Heart right ventricle (tissue), 16 donors: ENCODE data around the gene LRCH1. TPM values are rescaled to one million over a fixed set of nuclear protein-coding genes. Genes with fewer than 3 reads are reported as not detected.

Experiments
- ATAC-seq, 8 donors: fragments of 200-7000 bp; cut with Tn5 transposase; one replicate each; pipeline ENCODE4 v1.9.1; 2020; ENCODE audit warnings: mild to moderate bottlenecking in 8 of 8, moderate library complexity in 8 of 8, moderate number of reproducible peaks in 1 of 8
- DNase-seq, 2 donors: peaks; one replicate each; pipeline ENCODE4 v3.0.0-alpha.2; 2020
- H3K27ac ChIP-seq, 10 donors: fragments of 200-600 bp; sonication (generic) in 2 of 10; one replicate each; pipeline versions ENCODE4 v1.5.0 to v1.8.0; 2020 to 2022; ENCODE audit warnings: mild to moderate bottlenecking in 3 of 10
- H3K27me3 ChIP-seq, 7 donors: fragments of 200-600 bp; one replicate each; pipeline ENCODE4 v1.8.0; 2021 to 2022; ENCODE audit warnings: mild to moderate bottlenecking in 2 of 7
- H3K36me3 ChIP-seq, 9 donors: fragments of 200-600 bp; sonication (generic) in 1 of 9; one replicate each; pipeline versions ENCODE4 v1.5.0 to v1.8.0; 2020 to 2022; ENCODE audit warnings: mild to moderate bottlenecking in 2 of 9
- H3K4me1 ChIP-seq, 9 donors: fragments of 200-600 bp; sonication (generic) in 1 of 9; one replicate each; pipeline versions ENCODE4 v1.5.0 to v1.8.0; 2020 to 2022; ENCODE audit warnings: mild to moderate bottlenecking in 4 of 9
- H3K4me3 ChIP-seq, 10 donors: fragments of 200-600 bp; sonication (generic) in 2 of 10; one replicate each; pipeline versions ENCODE4 v1.5.0 to v1.8.0; 2020 to 2022; ENCODE audit warnings: mild to moderate bottlenecking in 7 of 10, moderate library complexity in 2 of 10
- H3K9me3 ChIP-seq, 11 donors: fragments of 200-600 bp in 10 of 11; sonication (generic) in 2 of 11; one replicate each; pipeline versions ENCODE4 v1.5.0 to v1.8.0; 2013 to 2022; ENCODE audit warnings: mild to moderate bottlenecking in 2 of 11, control low read depth in 1 of 11, moderate library complexity in 1 of 11
- WGBS, 2 donors: extraction: QIAGEN DNeasy Blood & Tissue Kit; methylation state at CpG; one replicate each; pipeline ENCODE4 v1.1.7; 2013; ENCODE audit warnings: inconsistent platforms in 1 of 2; 5-methylcytosine and 5-hydroxymethylcytosine counted together
- intact Hi-C, 10 donors: fragments of 100-400 bp; cut with DNase I; formaldehyde crosslinking; loops; one replicate each; pipeline versions ENCODE4 v1.11.1 to v1.14.2; 2022
- polyA plus RNA-seq, 2 donors: library from polyadenylated mRNA; stranded (reverse); fragments of 200-250 nt; gene quantifications; one replicate each; pipeline ENCODE4 v1.2.3, GENCODE V29; 2013
- total RNA-seq, 10 donors: library from RNA; stranded (reverse); fragmentation: NEBNext Ultra II Directional in 3 of 10; extraction: Animal tissue kit (Norgen Biotek cat#: 25700) in 3 of 10; gene quantifications; one replicate each; pipeline versions ENCODE4 v1.2.1 to v1.2.4, GENCODE V29; 2021 to 2023
- TF ChIP-seq, protein P1 (sequence below), 9 donors: fragments of 200-600 bp; sonication (generic) in 2 of 9; IDR thresholded peaks; one replicate each; pipeline versions ENCODE4 v1.5.0 to v1.8.0; 2021 to 2022; ENCODE audit warnings: antibody characterized with exemption in 9 of 9, mild to moderate bottlenecking in 5 of 9, moderate library complexity in 1 of 9
- donor health status: Arrhythmogenic right ventricular cardiomyopathy.
- donor health status: ischemic (EF 13 %, LVEDD 7.1; RV severe dilation, severe dysfunction).
- donor health status: healthy with polysubstance abuse.
- donor health status: DM: no; HTN: yes; CAD: no.
- donor health status: DM: no; HTN: no; CAD: no.
- donor health status: ischemic (EF 25% LVEDD 6.9; RV normal size, moderate dysfunction).
- donor health status: ischemic (EF 25% LVEDD 5.7; RV mildly dilated, moderate dysfunction).
- donor health status: healthy.
- donor health status: DM: yes; HTN: yes; CAD: no.
- donor health status: Ischemic cardiomyopathy.
- donor health status: ischemic (EF 35%, LVEDD 5.7; RV mildly dilated, moderate dysfunction).
- donor health status: nonischemic (EF 11% LVEDD 7.7; RV severe dilation, severe dysfunction).
- donor health status: DM: yes; HTN: yes; CAD: no.
- donor health status: PGD.
- donor health status: ischemic (EF 29% LVEDD 5.4; RV normal size, mild dysfunction).
- donor health status: nonischemic (EF 23%, LVEDD 6.1; RV moderate dilation, normal function).

The LRCH1 gene
- total and polyA plus RNA-seq, 12 donors, result 4.1 to 20.3 (median 13.1) TPM

DNA sequence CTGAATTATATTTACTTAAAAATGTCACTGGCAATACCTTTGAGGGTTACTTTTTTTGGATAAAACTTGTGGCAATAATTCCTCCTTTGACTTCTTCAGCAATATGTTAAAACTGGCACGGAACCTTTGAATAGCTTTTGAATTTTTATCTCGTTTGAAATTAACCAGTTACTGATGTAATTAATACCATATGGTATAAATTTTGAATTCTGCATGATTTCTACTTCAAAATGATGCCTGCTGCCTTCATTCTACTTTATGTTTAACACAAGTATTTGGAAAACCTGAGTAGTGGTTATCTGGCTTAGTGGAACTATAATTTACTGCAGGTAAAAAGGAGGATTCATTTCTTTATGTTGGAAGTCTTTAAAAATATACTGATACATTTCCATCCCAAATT lies 85.3 kb downstream of the LRCH1 start:
- intact Hi-C loops, result no loop called here
- no peaks in the 10 kb centered on the region for H3K36me3 ChIP-seq
- WGBS, 2 donors, result 62 to 68% methylated on average over 2 of the region's 2 CpGs
- H3K27me3 ChIP-seq, result no peaks in the 10 kb centered on the region
- DNase-seq (no peak), ATAC-seq (no peak)
- H3K4me1 ChIP-seq, result peaks cover 40 to 92% (median 63%) of the 10 kb centered on the region in 9 donors
- H3K9me3 ChIP-seq, result no peaks in the 10 kb centered on the region
- H3K27ac ChIP-seq, result peak overlapping the region in 1 of 10 donors; percentile 60
- TF ChIP-seq, protein P1, sequence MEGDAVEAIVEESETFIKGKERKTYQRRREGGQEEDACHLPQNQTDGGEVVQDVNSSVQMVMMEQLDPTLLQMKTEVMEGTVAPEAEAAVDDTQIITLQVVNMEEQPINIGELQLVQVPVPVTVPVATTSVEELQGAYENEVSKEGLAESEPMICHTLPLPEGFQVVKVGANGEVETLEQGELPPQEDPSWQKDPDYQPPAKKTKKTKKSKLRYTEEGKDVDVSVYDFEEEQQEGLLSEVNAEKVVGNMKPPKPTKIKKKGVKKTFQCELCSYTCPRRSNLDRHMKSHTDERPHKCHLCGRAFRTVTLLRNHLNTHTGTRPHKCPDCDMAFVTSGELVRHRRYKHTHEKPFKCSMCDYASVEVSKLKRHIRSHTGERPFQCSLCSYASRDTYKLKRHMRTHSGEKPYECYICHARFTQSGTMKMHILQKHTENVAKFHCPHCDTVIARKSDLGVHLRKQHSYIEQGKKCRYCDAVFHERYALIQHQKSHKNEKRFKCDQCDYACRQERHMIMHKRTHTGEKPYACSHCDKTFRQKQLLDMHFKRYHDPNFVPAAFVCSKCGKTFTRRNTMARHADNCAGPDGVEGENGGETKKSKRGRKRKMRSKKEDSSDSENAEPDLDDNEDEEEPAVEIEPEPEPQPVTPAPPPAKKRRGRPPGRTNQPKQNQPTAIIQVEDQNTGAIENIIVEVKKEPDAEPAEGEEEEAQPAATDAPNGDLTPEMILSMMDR (IDR thresholded peaks at IDR 0.05), result no peak
- H3K4me3 ChIP-seq, result no peak overlapping the region

DNA sequence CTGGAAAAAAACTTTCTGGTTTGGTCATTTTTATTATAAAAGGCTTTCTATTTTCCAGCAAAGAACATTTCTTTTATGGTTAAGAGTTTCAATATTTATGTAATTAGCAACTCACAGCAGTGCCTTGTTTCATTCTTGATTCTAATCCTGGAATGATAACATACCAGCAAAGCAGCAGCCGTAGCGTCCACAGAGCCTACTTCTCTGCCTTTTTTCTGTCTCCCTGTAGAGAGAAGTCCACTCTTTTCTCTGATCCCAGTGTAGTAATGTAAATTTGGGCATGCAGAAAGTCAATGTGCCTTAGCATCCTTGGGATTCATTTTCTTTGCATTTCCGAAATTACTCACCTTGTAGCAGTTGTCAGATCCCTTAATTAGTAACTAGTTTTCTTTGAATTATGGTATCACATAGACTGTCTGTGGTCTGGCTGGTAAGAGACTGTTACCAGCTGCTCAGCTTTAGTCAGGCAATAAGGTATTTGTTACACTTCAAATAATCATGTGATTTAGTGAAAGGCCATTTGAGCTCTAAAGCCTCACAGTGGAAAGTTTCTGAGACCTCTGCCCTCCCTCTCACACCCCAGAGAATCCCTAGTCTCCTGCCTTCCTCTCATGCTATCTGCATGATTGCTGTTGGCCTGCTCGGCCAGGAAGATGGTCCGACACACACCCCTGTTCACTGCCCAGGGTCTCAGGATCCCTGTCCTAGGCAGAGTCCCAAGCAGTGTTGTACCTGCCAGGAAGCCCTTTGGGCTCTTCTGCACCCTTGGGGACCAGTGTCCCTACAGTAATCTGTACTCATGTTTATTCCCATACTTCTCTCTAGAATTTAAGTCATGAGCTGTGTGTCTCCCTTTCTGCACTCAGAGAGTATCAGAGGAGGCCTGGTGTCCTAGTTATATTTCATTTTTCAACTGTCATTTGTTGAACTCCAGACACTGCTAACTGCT lies 86.3 kb downstream of the LRCH1 start:
- no peak overlapping the region for H3K4me3 ChIP-seq
- intact Hi-C loops, result no loop called here
- no peak for ATAC-seq
- H3K27ac ChIP-seq, result peak overlapping the region in 7 of 10 donors; percentile 5 to 81 (median 32)
- no peaks in the 10 kb centered on the region for H3K36me3 ChIP-seq
- no peak for DNase-seq
- no peaks in the 10 kb centered on the region for H3K9me3 ChIP-seq
- H3K27me3 ChIP-seq, result no peaks in the 10 kb centered on the region
- WGBS, 2 donors, result 54 to 59% methylated on average over 5 of the region's 5 CpGs
- TF ChIP-seq, protein P1 (IDR thresholded peaks at IDR 0.05), result no peak
- H3K4me1 ChIP-seq, result peaks cover 40 to 92% (median 67%) of the 10 kb centered on the region in 9 donors

DNA sequence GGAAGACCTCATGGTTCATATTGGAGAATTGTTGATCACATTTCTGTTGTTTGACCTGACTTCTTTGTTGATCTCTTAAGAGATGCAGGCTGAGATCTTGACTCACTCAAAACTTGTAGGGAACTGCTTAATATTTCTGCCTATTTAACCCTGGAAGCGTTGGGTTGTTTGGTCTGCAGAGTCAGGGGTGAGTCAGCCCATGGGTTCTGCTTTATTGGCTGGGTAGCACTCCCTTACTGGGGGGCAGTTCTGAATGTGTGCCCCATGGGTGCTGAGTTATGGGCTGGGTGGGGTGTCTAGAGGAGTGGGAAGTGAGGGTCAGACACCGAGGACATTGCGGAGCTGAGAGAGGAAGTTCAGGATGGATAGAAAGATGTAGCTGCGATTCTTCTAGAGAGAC lies 87.9 kb downstream of the LRCH1 start:
- ATAC-seq (peak in 3 of 8 donors; percentile 12 to 46 (median 32)), DNase-seq (no peak)
- intact Hi-C loops, result loop anchor here in 2 of 10 donors (5.0 kb wide), 1 partner anchor 89 kb away; the partner anchor contains the start of gene LRCH1 (in 2 of the 2)
- H3K27ac ChIP-seq, result peak overlapping the region in 9 of 10 donors; percentile 22 to 81 (median 54)
- TF ChIP-seq, protein P1 (IDR thresholded peaks at IDR 0.05), result no peak
- H3K36me3 ChIP-seq, result no peaks in the 10 kb centered on the region
- 75% methylated on average over 4 of the region's 4 CpGs for WGBS, 2 donors
- no peaks in the 10 kb centered on the region for H3K9me3 ChIP-seq
- no peak overlapping the region for H3K4me3 ChIP-seq
- H3K27me3 ChIP-seq, result no peaks in the 10 kb centered on the region
- H3K4me1 ChIP-seq, result peaks cover 42 to 98% (median 69%) of the 10 kb centered on the region in 9 donors

DNA sequence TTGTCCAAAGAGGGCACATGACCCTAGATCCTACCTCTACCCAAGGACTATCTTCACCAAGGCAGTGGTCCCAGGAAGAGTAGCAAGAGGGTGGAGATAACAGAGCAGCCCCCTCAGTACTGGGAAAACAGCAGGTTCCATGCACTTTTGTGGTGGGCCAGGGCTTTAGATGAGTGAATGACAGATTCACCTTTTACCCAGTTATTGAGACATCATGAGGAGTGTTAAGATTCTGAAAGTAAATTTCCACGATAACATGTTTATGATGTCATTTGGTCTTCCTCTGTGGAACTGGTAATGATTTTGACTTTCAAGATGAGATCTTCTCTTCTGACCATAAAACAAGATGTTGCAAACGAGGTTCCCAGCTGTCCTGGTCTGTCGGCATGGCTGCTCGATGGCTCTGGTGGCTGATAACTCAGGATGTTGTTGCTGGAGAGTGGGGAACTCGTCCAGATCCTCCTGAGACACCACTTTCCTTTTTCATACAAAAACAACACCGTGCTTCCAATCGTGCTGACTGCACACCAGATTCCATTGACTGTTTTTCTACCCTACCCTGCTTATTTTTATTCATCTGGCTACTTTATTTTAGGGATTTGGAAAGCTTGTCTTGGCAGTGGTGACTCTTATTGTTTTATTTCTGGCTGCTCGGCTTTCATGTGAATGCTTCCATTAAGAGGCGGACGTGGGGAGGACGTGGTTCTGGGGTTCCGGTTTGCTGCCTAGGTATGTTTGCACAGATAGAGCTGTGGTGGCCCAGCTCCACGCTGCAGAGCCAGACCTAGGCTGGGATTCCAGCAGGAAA lies 88.5 kb downstream of the LRCH1 start:
- peaks cover 41 to 100% (median 72%) of the 10 kb centered on the region in 9 donors for H3K4me1 ChIP-seq
- WGBS, 2 donors, result 17 to 39% methylated on average over 13 of the region's 13 CpGs
- ATAC-seq, result peak; percentile 67 to 84 (median 74)
- H3K27me3 ChIP-seq, result no peaks in the 10 kb centered on the region
- TF ChIP-seq, protein P1 (IDR thresholded peaks at IDR 0.05), result no peak
- intact Hi-C loops, result loop anchor here in 2 of 10 donors (5.0 kb wide), 1 partner anchor 89 kb away; the partner anchor contains the start of gene LRCH1 (in 2 of the 2)
- no peaks in the 10 kb centered on the region for H3K9me3 ChIP-seq
- H3K4me3 ChIP-seq, result peak overlapping the region in 9 of 10 donors; percentile 1 to 37 (median 23)
- peak overlapping the region; percentile 22 to 81 (median 52) for H3K27ac ChIP-seq
- no peaks in the 10 kb centered on the region for H3K36me3 ChIP-seq
- peak; percentile 35 to 68 for DNase-seq
